Endometrial microvascular endothelial cells (primary cell): Measurements from ENCODE around the gene MAG. TPM values are rescaled to one million over a fixed set of nuclear protein-coding genes. Genes with fewer than 3 reads are reported as not detected.
"Not testable (repeated sequence)": the region's sequence is repeated elsewhere in the genome, so short reads cannot be mapped to it uniquely, and the experiment has no call there.

Source experiments
- in situ Hi-C: cut with HindIII; loops from 2 replicates; pipeline ENCODE4 v1.10.0; 2017; ENCODE audit warnings: low sequenced_read_pairs, low pct_unique_long_range_greater_than_20kb; ENCODE audit errors: inconsistent ontology term
- total RNA-seq: library from RNA; depleted of rRNA; stranded (reverse); fragments of >200 nt; gene quantifications from one replicate; pipeline ENCODE4 v1.2.3, GENCODE V29; 2015; ENCODE audit errors: inconsistent ontology term

Gene MAG
- total RNA-seq, 1 donor from 2014 or later = 16.0 TPM

DNA sequence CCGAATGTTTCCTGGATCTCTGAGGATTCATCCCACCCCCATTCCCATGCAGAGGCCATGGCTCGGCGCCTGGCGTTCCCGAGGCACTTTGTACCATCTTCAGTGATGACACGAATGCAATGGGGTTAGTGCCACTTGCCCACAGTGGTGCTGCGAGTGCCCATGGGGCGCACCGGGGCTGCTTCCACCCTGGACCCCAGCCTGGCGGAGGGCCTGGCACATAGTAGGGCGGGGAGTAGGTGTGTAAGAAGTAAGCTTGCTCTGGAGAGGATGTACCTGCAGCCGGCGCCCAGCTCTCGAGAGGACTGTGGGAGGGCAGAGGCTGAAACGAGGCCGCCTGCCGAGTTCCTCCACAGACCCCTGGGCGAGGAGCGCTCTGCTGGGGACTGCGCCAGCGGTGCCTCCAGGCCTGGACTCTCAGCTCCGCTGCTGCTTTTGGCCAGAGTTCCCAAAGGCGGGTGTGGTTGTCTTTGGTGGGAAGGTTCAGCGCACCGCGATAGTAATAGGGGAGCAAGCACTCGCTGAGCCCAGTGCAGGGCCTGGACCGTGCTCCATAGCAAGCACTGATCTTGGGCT lies 15.2 kb upstream of the MAG start:
- in situ Hi-C loops = no loop called here

DNA sequence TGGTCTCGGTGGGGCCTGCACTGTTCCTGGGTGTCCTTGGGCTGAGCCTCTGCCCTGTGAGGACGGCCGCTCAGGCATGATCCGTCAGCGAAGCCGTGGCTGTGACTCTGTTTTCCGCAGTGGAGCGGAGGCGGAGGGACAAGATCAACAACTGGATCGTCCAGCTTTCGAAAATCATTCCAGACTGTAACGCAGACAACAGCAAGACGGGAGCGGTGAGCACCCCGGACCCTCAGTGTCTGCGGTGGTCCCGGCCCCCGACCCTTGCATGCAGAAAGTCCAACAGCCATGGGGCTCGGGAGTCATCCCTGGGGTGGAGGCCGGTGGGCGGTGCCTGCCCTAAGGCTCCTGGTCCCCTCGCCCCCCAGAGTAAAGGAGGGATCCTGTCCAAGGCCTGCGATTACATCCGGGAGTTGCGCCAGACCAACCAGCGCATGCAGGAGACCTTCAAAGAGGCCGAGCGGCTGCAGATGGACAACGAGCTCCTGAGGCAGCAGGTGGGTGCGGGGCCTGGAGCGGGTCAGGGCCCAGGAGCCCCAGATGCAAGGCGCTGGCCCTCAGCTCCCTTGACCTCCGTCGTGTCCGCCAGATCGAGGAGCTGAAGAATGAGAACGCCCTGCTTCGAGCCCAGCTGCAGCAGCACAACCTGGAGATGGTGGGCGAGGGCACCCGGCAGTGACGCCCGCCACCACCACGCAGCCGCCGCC lies 13.2 kb upstream of the MAG start:
- in situ Hi-C loops = no loop called here

DNA sequence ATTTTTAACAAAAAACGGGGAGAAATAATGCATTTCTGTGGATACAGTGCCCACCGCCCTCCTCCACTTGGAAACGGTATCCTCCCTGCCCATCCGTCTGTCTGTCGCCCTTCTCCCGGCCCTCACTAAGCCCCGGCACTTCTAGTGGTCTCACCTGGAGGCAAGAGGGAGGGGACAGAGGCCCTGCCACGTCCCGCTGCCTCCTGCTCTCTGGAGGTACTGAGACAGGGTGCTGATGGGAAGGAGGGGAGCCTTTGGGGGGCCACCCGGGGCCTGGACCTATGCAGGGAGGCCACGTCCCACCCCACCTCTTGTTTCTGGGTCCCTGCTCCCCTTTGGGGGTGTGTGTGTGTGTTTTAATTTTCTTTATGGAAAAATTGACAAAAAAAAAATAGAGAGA lies 12.6 kb upstream of the MAG start:
- in situ Hi-C loops = no loop called here

DNA sequence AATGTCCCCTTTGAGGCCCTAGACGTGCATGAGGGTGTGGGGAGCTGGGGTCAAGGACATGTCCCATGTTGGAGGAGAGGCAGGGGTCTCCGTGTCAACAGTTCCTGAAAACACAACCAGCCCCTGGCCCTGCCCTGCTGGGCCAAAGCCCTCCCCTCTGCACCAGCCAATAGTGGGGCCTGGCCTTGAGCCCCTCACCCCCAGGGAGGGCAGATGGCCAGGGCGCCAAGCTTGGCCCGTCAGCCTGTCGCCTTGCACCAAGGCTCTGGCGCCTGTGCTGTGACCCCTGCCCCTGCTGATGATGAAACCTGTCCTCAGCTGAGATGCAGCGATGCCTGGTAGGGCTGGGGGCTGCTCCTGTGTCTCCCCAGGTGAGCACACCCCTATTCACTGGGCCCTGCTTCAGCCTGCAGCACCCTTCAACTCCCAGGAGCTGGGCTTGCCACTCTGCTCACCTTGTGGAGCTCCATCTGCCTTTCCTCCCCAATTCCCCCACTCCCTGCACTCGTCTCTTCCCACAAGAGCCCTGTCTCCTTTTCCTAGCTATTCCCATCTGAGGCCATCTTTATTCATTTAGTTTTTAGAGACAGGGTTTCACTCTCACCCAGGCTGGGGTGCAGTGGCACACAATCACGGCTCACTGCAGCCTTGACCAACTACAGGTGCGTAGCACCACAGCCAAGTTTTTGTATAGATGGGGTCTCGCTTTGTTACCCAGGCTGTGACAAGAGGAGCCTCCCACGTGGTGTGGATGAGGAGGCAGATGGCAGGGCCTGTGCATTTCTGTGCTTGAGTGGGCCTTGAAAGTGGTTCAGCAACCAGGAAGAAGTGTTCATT lies 11.8 kb upstream of the MAG start:
- in situ Hi-C loops = no loop called here

DNA sequence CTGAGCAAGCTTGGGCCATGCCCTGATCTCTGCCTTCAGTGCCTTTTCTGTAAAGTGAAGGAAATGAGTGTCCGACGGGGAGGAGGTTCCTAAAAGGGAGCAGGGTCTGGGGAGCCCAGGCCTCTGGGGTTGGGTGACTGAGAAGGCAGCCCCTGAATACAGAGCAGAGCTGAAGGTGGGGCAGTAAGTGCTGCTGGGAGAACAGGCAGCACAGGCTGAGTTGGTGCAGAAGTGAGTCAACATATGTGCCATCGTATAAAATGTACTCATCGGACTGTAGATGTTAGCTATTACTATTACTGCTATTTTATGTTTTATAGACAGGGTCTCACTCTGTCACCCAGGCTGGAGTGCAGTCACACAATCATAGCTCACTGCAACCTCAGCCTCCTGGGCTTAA lies 10.7 kb upstream of the MAG start:
- in situ Hi-C loops = no loop called here

DNA sequence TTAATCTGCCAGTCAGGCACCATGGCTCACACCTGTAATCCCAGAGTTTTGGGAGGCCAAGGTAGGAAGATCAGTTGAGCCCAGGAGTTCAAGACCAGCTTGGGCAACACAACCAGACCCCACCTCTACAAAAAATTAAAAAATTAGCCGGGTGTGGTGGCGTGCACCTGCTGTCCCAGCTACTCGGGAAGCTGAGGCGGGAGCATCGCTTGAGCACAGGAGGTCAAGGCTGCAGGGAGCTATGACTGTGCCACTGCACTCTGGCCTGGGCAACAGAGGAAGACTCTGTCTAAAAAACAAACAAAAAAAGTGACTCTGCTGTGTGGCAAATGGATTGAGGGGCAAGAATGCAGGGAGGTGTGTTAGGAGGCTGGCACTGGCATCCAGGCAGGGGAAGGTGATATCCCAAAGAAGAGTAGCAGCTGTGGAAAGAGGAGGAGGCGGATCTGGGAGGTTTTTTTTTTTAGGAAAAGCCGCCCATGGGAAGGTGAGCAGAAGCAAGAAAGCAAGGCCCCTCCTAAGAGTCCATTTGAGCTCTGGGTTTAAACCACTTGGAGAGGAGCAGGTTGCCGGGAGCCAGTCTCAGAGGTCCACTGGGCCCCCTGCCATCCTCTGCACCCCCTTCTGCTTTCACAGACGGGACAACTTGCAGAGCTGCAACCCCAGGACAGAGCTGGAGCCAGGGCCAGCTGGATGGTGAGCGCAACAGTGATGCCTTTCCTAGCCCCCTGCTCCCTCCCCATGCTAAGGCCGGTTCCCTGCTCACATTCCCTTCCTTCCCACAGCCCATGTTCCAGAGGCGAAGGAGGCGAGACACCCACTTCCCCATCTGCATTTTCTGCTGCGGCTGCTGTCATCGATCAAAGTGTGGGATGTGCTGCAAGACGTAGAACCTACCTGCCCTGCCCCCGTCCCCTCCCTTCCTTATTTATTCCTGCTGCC lies 7.5 kb upstream of the MAG start:
- in situ Hi-C loops = no loop called here

DNA sequence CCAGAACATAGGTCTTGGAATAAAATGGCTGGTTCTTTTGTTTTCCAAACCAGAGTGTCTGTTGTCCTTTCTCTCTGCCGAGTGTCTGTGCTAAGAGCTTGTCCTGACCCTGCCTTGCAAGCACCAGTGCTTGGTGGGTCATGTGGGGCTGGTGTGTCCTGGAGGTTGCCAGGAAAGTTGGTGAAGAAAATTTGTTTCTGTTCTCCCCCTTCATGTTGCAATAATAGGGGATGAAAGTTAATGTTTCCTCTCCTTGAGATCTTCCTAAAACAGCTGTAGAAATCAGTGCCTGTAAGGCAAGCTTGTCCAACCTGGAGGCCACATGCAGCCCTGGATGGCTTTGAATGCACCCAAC lies 6.9 kb upstream of the MAG start:
- in situ Hi-C loops = no loop called here

DNA sequence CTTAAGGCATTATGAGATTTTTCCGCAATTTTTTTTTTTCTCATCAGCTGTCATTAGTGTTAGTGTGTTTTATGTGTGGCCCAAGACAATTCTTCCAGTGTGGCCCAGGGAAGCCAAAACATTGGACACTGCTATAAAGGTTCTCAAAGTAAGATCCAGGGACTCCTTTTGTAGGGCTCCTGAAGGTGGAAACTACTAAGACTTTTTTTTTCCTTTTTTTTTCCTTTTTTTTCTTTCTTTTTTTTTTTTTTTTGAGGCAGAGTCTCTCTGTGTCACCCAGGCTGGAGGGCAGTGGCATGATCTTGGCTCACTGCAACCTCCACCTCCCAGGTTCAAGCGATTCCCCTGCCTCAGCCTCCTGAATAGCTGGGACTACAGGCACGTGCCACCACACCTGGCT lies 6.5 kb upstream of the MAG start:
- in situ Hi-C loops = not testable (repeated sequence)

DNA sequence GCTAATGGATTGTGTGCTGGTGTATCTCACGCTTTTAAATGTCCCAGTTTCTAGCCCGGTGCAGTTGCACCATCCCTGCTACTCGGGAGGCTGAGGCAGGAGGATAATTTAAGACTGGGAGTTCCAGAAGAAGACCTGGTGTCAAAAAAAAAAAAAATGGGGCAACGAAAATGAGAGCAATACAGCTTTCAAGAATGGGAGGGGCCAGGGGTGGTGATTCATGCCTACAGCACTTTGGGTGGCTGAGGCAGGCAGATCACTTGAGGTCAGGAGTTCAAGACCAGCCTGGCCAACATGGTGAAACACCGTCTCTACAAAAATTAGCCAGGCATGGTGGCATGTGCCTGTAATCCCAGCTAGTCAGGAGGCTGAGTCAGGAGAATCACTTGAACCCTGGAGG lies 5.9 kb upstream of the MAG start:
- in situ Hi-C loops = not testable (repeated sequence)

DNA sequence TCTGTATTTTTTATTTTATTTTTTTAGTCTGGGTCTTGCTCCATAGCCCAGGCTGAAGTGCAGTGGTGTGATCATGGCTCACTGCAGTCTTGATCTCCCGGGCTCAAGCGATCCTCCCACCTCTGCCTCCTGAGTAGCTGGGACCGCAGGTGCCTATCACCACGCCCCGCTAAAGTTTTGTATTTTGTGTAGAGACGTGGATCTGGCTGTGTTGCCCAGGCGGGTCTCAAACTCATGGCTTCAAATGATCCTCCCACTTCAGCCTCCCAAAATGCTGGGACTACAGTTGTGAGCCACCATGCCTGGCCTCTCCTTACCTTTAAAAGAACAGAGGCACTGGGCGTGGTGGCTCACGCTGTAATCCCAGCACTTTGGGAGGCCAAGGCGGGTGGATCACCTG lies 4.2 kb upstream of the MAG start:
- in situ Hi-C loops = no loop called here

DNA sequence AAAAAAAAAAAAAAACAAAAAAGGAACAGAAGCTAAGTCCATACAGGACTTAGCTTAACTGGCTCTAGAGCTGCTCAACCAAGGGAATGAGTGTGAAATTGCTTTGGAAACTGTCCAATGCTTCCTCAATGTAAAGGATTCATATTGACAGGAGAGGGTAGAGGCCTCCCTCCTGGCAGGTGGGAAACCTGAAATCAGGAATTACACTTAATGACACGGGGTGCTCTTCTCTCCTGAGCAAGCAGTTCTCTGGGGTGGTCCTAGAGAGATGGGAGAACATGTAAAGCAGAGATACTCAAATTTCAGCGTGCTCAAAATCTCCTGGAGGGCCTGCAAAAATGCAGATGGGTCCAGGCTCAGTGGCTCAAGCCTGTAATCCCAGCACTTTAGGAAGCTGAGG lies 3.6 kb upstream of the MAG start:
- in situ Hi-C loops = no loop called here

DNA sequence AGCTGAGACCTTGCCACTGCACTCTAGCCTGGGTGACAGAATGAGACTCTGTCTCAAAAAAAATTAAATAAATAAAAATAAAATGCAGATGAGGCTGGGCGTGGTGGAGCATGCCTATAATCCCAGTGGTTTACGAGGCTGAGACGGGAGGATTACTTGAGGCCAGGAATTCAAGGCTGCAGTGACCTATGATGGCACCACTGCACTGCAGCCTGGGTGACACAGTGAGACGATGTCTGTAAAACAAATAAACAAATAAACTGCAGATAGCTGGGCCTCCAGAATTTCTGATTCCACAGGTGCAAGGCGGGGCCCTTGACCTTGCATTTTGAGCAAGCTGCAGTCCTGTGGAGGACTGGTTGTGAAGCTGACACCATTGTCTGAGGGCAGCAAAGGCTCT lies 3.1 kb upstream of the MAG start:
- in situ Hi-C loops = no loop called here

DNA sequence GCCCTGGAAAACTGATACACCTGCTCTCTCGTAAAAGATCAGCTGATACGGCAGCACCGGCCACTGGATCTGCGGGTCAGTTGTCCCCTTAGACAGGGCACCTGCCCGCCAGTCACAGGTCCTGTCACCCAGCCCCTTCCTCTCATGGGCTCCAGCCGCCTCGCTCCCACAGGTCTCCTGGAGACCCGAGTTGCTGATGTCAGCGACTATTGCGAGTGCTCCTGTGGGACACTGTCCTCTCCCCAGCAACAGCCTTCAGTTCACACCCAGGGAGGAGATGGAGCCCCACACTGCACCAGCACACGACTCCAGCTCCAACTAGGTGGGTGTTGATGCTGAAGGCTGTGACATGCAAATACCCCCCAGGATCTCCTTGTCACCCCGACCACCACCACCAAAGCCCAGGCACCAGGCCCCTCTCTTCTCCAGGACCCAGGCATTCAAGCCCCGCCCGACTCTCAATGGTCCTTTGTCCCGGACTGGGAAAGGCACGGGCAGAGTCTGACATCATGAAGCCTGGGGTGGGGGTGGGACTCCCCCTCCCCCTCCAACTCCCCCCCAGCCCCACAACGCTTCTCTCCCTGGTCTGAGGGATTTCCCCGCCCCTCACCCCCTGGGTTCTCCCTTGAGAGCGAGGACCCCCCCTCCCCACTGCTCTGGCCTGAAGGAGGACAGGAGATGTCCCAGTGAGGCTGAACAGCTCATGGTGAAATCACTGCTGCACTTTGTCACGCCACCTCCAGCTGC lies 1.4 kb upstream of the MAG start:
- in situ Hi-C loops = no loop called here

DNA sequence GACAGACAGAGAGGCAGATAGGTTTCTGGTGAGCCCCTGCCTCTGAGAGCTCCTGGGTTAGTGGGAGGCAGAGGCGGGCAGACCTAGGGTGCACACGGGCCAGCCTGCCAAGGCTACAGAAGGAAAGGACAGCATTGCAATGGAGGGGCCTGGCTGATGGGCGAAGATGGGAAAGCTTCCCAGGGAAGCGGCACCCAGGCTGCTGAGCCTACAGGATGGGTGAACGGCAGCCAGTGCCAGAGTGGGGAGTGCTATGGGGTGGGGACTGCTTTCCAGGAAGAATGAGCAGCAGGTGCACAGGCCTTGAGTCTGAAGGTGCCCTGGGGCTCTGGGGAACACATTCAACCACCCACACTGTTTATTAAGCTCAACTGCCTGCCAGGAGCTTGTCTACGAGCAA lies 702 bp upstream of the MAG start:
- in situ Hi-C loops = no loop called here

DNA sequence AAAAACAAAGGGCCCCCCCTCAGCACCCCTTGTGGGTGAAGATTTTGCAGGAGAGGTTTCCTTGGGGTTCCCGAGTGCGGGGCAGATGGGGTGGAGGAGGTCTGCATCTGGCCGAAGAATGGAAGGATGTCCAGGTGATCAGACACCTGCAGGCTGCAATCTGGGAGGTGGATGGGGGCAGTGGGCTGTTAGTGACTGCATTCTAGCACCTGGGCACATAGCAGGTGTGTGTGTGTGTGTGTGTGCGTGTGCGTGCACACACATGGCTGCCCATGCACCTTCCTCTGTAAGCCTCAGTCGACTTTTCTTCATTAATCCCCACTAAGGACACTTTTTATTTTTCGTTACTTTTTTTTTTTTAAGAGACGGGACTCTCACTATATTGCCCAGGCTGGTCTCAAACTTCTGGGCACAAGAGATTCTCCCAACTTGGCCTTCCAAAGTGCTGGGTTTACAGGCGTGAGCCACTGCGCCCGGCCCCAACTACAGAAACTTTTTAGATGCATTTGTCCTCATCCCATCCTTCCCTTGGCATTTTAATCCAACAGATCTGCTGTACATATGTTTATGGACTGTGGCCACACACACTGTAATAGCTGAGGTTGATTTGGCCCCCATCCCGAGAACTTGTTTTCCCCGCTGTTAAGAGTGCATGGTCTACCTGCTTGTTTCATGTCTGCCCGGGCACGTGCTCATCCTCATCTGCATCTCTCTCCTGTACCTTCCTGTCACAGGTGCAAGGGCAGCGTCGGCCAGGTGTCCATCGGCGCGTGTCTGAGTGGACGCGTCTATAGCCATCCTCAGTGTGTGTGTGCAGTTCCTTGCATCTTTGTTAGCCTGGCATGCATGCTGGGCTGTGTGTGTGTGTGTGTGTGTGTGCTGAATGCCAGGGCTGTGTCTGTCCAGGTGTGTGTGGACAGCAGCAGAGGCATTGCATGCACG lies 731 bp downstream of the MAG start:
- in situ Hi-C loops = no loop called here

DNA sequence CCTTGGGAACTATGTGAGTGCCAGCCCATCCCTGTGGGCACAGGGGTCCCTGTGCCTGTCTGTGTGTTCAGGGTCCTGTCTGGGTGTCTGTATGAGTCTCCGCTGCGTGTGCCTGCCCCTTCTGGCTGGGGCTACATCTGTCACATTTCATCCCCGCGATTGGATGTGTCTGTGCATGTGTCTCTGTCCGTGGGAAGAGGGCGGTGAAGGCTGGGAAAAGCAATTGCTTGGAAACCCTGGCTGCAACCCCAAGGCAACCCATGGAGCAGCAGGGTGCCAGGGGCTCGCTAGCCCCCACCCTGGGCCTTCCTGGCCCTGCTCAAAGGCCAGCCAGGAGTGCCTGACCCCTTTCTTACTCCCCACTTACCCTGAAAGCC lies 1.4 kb downstream of the MAG start:
- in situ Hi-C loops = no loop called here

DNA sequence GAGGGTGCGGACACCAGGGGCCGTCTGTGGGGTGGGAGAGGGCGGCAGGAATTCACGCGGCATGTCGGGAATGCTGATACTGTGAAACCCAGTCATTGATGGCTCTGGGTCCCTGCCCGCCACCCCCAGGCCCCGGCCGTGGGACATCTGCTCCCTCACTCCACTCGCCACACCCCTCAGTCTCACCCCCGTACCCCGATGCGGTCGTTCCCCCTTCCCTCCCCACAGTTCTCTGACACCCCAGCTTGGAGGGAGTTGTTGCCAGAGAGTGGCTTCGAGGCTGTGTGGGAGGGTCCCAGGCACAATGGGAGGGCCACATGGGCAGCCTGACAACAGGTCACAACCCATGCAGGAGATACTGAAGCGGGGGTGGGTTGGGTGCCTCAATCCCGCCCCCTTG lies 1.8 kb downstream of the MAG start:
- in situ Hi-C loops = no loop called here

DNA sequence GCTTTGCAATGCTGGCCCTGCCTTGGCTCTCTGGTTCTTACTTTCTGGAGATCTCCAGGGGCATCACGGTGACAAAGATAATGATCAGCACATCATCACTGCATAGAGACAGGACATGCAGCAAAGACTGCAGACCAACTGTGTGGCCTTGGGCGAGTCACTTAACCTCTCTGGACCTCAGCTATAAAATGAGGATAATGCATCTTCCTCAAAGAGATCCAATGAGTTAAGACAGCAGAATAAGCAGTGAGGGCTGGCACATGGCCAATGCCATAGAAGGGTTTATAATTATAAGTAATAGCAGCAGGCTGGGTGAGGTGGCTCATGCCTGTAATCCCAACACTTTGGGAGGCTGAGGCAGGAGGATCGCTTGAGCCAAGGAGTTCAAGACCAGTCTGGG lies 2.4 kb downstream of the MAG start:
- in situ Hi-C loops = no loop called here
